SHP77 (cell line): ENCODE results near the gene LBR.

ENCODE experiments used
- DNase-seq, 2 experiments: peaks; one replicate each; lab custom pipeline; 2025; lab: John Stamatoyannopoulos, UW

LBR gene

GRCh38 chr1:225464851-225465792, 37.3 kb upstream of the LBR start:
- no peak for DNase-seq

GRCh38 chr1:225462714-225463574, 35.1 kb upstream of the LBR start:
- peak; percentile 44 to 73 for DNase-seq

GRCh38 chr1:225462429-225462713, 34.5 kb upstream of the LBR start:
- DNase-seq = no peak

GRCh38 chr1:225461533-225462428, 33.9 kb upstream of the LBR start:
- DNase-seq = peak; percentile 21 to 26

- no peak for DNase-seq
Measured at GRCh38 chr1:225460737-225461532, 33.1 kb upstream of the LBR start.

GRCh38 chr1:225460021-225460736, 32.3 kb upstream of the LBR start:
- DNase-seq = no peak

GRCh38 chr1:225458222-225458631, 30.4 kb upstream of the LBR start:
- no peak for DNase-seq

- DNase-seq = no peak
Measured at GRCh38 chr1:225454733-225455132, 26.9 kb upstream of the LBR start.

GRCh38 chr1:225453797-225454648, 26.2 kb upstream of the LBR start:
- peak; percentile 56 to 62 for DNase-seq

- no peak for DNase-seq
Measured at GRCh38 chr1:225451840-225452515, 24.1 kb upstream of the LBR start.

- DNase-seq = no peak
Measured at GRCh38 chr1:225451340-225451739, 23.5 kb upstream of the LBR start.

- no peak for DNase-seq
Measured at GRCh38 chr1:225450491-225451191, 22.8 kb upstream of the LBR start.

- DNase-seq = no peak
Measured at GRCh38 chr1:225449774-225450173, 21.9 kb upstream of the LBR start.

- DNase-seq = no peak
Measured at GRCh38 chr1:225449261-225449660, 21.4 kb upstream of the LBR start.

GRCh38 chr1:225448146-225448805, 20.4 kb upstream of the LBR start:
- no peak for DNase-seq

GRCh38 chr1:225447650-225448089, 19.8 kb upstream of the LBR start:
- no peak for DNase-seq

GRCh38 chr1:225446981-225447615, 19.3 kb upstream of the LBR start:
- no peak for DNase-seq
